Activated T-cell treated with anti-CD3 and anti-CD28 coated beads, Interleukin-2, amount 50 U/mL, for 4 hours (primary cell): Measurements from ENCODE around the gene ZNF865. TPM values are rescaled to one million over a fixed set of nuclear protein-coding genes. Genes with fewer than 3 reads are reported as not detected.

Source experiments
- ATAC-seq, 2 donors: fragments of 200-7000 bp; cut with Tn5 transposase; one replicate each; pipeline ENCODE4 v1.10.0; 2021
- DNase-seq: peaks from one replicate; pipeline ENCODE4 v3.0.0-alpha.2; 2020
- H3K27me3 Mint-ChIP-seq: one replicate; pipeline ENCODE4 v1.8.0; 2021; ENCODE audit warnings: low read depth, mixed read lengths
- H3K36me3 Mint-ChIP-seq: one replicate; pipeline ENCODE4 v1.8.0; 2022; ENCODE audit warnings: mixed read lengths; ENCODE audit not compliant: insufficient read depth
- H3K4me1 Mint-ChIP-seq: one replicate; pipeline ENCODE4 v1.8.0; 2021; ENCODE audit warnings: low read depth, mixed read lengths
- H3K4me3 Mint-ChIP-seq: one replicate; pipeline ENCODE4 v1.8.0; 2021; ENCODE audit warnings: mild to moderate bottlenecking, moderate library complexity, mixed read lengths
- H3K9me3 Mint-ChIP-seq: one replicate; pipeline ENCODE4 v1.8.0; 2021; ENCODE audit warnings: mixed read lengths
- total RNA-seq, 3 donors: library from RNA; stranded (reverse); gene quantifications; one replicate each; pipeline ENCODE4 v1.2.1, GENCODE V29; 2021

Gene ZNF865
- total RNA-seq, 3 donors from 2014 or later, result 14.5 to 15.9 (median 15.4) TPM

- Mint-ChIP-seq H3K36me3 (peaks cover 12% of the 10 kb centered on the region), H3K4me1 (peaks cover 35% of the 10 kb centered on the region), H3K27me3 (no peaks in the 10 kb centered on the region), H3K4me3 (no peak overlapping the region), H3K9me3 (no peaks in the 10 kb centered on the region)
- peak; percentile 34 for DNase-seq
- ATAC-seq, result peak in 1 of 2 donors; percentile 4
Observed at GRCh38 chr19:55620410-55621204, 15.2 kb downstream of the ZNF865 start.

GRCh38 chr19:55621205-55621672 lies 15.8 kb downstream of the ZNF865 start:
- Mint-ChIP-seq H3K4me1 (peaks cover 39% of the 10 kb centered on the region), H3K27me3 (no peaks in the 10 kb centered on the region), H3K36me3 (peaks cover 12% of the 10 kb centered on the region), H3K9me3 (no peaks in the 10 kb centered on the region), H3K4me3 (no peak overlapping the region)
- no peak for DNase-seq
- ATAC-seq, result no peak

- Mint-ChIP-seq H3K4me3 (no peak overlapping the region), H3K36me3 (peaks cover 11% of the 10 kb centered on the region), H3K27me3 (no peaks in the 10 kb centered on the region), H3K4me1 (peaks cover 44% of the 10 kb centered on the region), H3K9me3 (no peaks in the 10 kb centered on the region)
- ATAC-seq (no peak), DNase-seq (no peak)
Observed at GRCh38 chr19:55621673-55622231, 16.3 kb downstream of the ZNF865 start.

GRCh38 chr19:55622242-55622969 lies 17.0 kb downstream of the ZNF865 start:
- Mint-ChIP-seq H3K4me1 (peaks cover 50% of the 10 kb centered on the region), H3K9me3 (no peaks in the 10 kb centered on the region), H3K36me3 (peaks cover 7% of the 10 kb centered on the region), H3K4me3 (no peak overlapping the region), H3K27me3 (no peaks in the 10 kb centered on the region)
- ATAC-seq, result no peak
- DNase-seq, result no peak

- H3K9me3 Mint-ChIP-seq, result no peaks in the 10 kb centered on the region
- H3K4me3 Mint-ChIP-seq, result peak overlapping the region; percentile 19
- ATAC-seq (no peak), DNase-seq (no peak)
- peaks cover 4% of the 10 kb centered on the region for H3K36me3 Mint-ChIP-seq
- H3K4me1 Mint-ChIP-seq, result peaks cover 53% of the 10 kb centered on the region
- H3K27me3 Mint-ChIP-seq, result no peaks in the 10 kb centered on the region
Observed at GRCh38 chr19:55623130-55623529, 17.7 kb downstream of the ZNF865 start.

GRCh38 chr19:55623561-55623960 lies 18.1 kb downstream of the ZNF865 start:
- Mint-ChIP-seq H3K27me3 (no peaks in the 10 kb centered on the region), H3K4me1 (peaks cover 52% of the 10 kb centered on the region), H3K9me3 (no peaks in the 10 kb centered on the region), H3K4me3 (peak overlapping the region; percentile 87), H3K36me3 (peaks cover 4% of the 10 kb centered on the region)
- DNase-seq (no peak), ATAC-seq (no peak)

- Mint-ChIP-seq H3K27me3 (no peaks in the 10 kb centered on the region), H3K9me3 (no peaks in the 10 kb centered on the region), H3K4me3 (peak within 1 kb of the TSS; percentile 87), H3K4me1 (peaks cover 51% of the 10 kb centered on the region), H3K36me3 (peaks cover 4% of the 10 kb centered on the region)
- ATAC-seq (peak; percentile 80 to 81), DNase-seq (peak; percentile 95)
Observed at GRCh38 chr19:55624109-55625003, 18.9 kb downstream of the ZNF865 start, which contains the start of gene ZNF784. Gene ZNF784 (minus strand): TSS chr19:55624566. CDS start chr19:55624561, 5 bp downstream.

- ATAC-seq (no peak), DNase-seq (no peak)
- no peaks in the 10 kb centered on the region for H3K27me3 Mint-ChIP-seq
- H3K4me1 Mint-ChIP-seq, result peaks cover 49% of the 10 kb centered on the region
- H3K36me3 Mint-ChIP-seq, result peaks cover 4% of the 10 kb centered on the region
- H3K4me3 Mint-ChIP-seq, result peak overlapping the region; percentile 87
- no peaks in the 10 kb centered on the region for H3K9me3 Mint-ChIP-seq
Observed at GRCh38 chr19:55625004-55625326, 19.5 kb downstream of the ZNF865 start.

- Mint-ChIP-seq H3K36me3 (no peaks in the 10 kb centered on the region), H3K4me3 (peak overlapping the region; percentile 68), H3K9me3 (no peaks in the 10 kb centered on the region), H3K4me1 (peaks cover 36% of the 10 kb centered on the region), H3K27me3 (no peaks in the 10 kb centered on the region)
- peak; percentile 61 to 66 for ATAC-seq
- DNase-seq, result peak; percentile 38
Observed at GRCh38 chr19:55626350-55626749, 20.9 kb downstream of the ZNF865 start.

- peaks cover 6% of the 10 kb centered on the region for H3K36me3 Mint-ChIP-seq
- DNase-seq, result peak; percentile 88
- H3K9me3 Mint-ChIP-seq, result no peaks in the 10 kb centered on the region
- H3K4me3 Mint-ChIP-seq, result no peak overlapping the region
- ATAC-seq, result peak; percentile 36 to 56
- peaks cover 40% of the 10 kb centered on the region for H3K4me1 Mint-ChIP-seq
- H3K27me3 Mint-ChIP-seq, result no peaks in the 10 kb centered on the region
Observed at GRCh38 chr19:55632463-55632834, 27.0 kb downstream of the ZNF865 start.

- Mint-ChIP-seq H3K9me3 (peaks cover under 1% of the 10 kb centered on the region), H3K4me1 (peaks cover 45% of the 10 kb centered on the region), H3K36me3 (peaks cover 14% of the 10 kb centered on the region), H3K27me3 (no peaks in the 10 kb centered on the region), H3K4me3 (no peak overlapping the region)
- DNase-seq (no peak), ATAC-seq (no peak)
Observed at GRCh38 chr19:55633861-55634260, 28.4 kb downstream of the ZNF865 start.

GRCh38 chr19:55635334-55635717 lies 29.9 kb downstream of the ZNF865 start:
- DNase-seq (no peak), ATAC-seq (peak; percentile 20 to 36)
- Mint-ChIP-seq H3K36me3 (peaks cover 19% of the 10 kb centered on the region), H3K27me3 (no peaks in the 10 kb centered on the region), H3K4me1 (peaks cover 58% of the 10 kb centered on the region), H3K9me3 (peaks cover 3% of the 10 kb centered on the region), H3K4me3 (peak overlapping the region; percentile 99)

- DNase-seq, result no peak
- H3K4me1 Mint-ChIP-seq, result peaks cover 60% of the 10 kb centered on the region
- H3K27me3 Mint-ChIP-seq, result no peaks in the 10 kb centered on the region
- peaks cover 3% of the 10 kb centered on the region for H3K9me3 Mint-ChIP-seq
- peak overlapping the region; percentile 99 for H3K4me3 Mint-ChIP-seq
- no peak for ATAC-seq
- H3K36me3 Mint-ChIP-seq, result peaks cover 19% of the 10 kb centered on the region
Observed at GRCh38 chr19:55635856-55636440, 30.5 kb downstream of the ZNF865 start.
